HepG2 (cell line): ENCODE data around the gene C3orf22. TPM values are rescaled to one million over a fixed set of nuclear protein-coding genes. Genes with fewer than 3 reads are reported as not detected.

Source experiments
- ATAC-seq: fragments of 200-7000 bp; cut with Tn5 transposase; 3 replicates; pipeline ENCODE4 v1.9.1; 2020; ENCODE audit warnings: mild to moderate bottlenecking, moderate library complexity
- BruUV-seq: library from RNA; stranded (reverse); fragments of 400-500 nt; replicated peaks from 2 replicates; lab custom pipeline; 2021; lab: Mats Ljungman, UMichigan
- CTCF ChIA-PET: fragments of 300-600 bp; formaldehyde crosslinking; extraction: SDS; loops from one replicate; lab custom pipeline; 2021; ENCODE audit warnings: low total read pairs, inconsistent platforms, low intra/inter-chr PET ratio; lab: Yijun Ruan, JAX
- POLR2A ChIA-PET: fragments of 350-600 bp; sonication (Branson Sonifier 250); formaldehyde crosslinking; loops from one replicate; lab custom pipeline; 2020; ENCODE audit warnings: antibody characterized with exemption, inconsistent platforms; lab: Yijun Ruan, JAX
- DNase-seq: peaks from one replicate; pipeline ENCODE4 v3.0.0-alpha.2; 2015; ENCODE audit warnings: low spot score
- FAIRE-seq: peaks from 3 replicates; lab custom pipeline; 2011; peaks lifted over from hg19 to GRCh38; lab: Jason Lieb, UNC
- H2AFZ ChIP-seq: one replicate; pipeline ENCODE4 v1.6.1; 2011; ENCODE audit warnings: low read length, inconsistent platforms
- H3K27ac ChIP-seq: fragments of 300-600 bp; 3 replicates; pipeline ENCODE4 v1.8.0; 2011; ENCODE audit warnings: mixed run types, mild to moderate bottlenecking, mixed read lengths, low read length, inconsistent platforms; ENCODE audit not compliant: insufficient read depth; ENCODE audit errors: extremely low read length
- H3K27me3 ChIP-seq, 2 experiments: fragments of 200-600 bp in 1 of 2; 2 replicates in 1 of 2; 3 replicates in 1 of 2; pipeline versions ENCODE4 v1.6.0 to v1.8.0; 2011; ENCODE audit warnings: low read length in 2 of 2, mild to moderate bottlenecking in 2 of 2, moderate library complexity in 2 of 2, inconsistent platforms in 1 of 2; ENCODE audit not compliant: insufficient read depth in 2 of 2, control insufficient read depth in 1 of 2
- H3K36me3 ChIP-seq, 2 experiments: fragments of 200-600 bp in 1 of 2; replicated peaks in 1 of 2; 2 replicates in 1 of 2; 3 replicates in 1 of 2; pipeline versions ENCODE4 v1.5.1 to v1.8.0; 2011; ENCODE audit warnings: low read length in 2 of 2, inconsistent platforms in 1 of 2; ENCODE audit not compliant: insufficient read depth in 2 of 2, control insufficient read depth in 1 of 2
- H3K4me1 ChIP-seq: 2 replicates; pipeline ENCODE4 v1.5.1; 2012; ENCODE audit warnings: low read length, inconsistent platforms; ENCODE audit not compliant: insufficient read depth
- H3K4me2 ChIP-seq: 2 replicates; pipeline ENCODE4 v1.6.0; 2011; ENCODE audit warnings: low read depth, low read length, inconsistent platforms
- H3K4me3 ChIP-seq, 3 experiments: fragments of 200-600 bp in 1 of 3; sonication (generic), shearing (Covaris generic) in 1 of 3; replicated peaks in 1 of 3; 2 replicates each; pipeline ENCODE4 v1.5.1; 2011 to 2016; ENCODE audit warnings: low read length in 3 of 3, inconsistent platforms in 2 of 3, low read depth in 2 of 3, mild to moderate bottlenecking in 2 of 3, control low read depth in 1 of 3, mixed read lengths in 1 of 3; ENCODE audit not compliant: insufficient read depth in 1 of 3
- H3K79me2 ChIP-seq: one replicate; pipeline ENCODE4 v1.6.1; 2011; ENCODE audit warnings: low read length, inconsistent platforms; ENCODE audit not compliant: insufficient read depth
- H3K9ac ChIP-seq: 2 replicates; pipeline ENCODE4 v1.6.0; 2011; ENCODE audit warnings: mild to moderate bottlenecking, low read depth, low read length, inconsistent platforms; ENCODE audit not compliant: insufficient read depth
- H3K9me3 ChIP-seq: 2 replicates; pipeline ENCODE4 v1.5.1; 2012; ENCODE audit warnings: mild to moderate bottlenecking, low read length
- H4K20me1 ChIP-seq: 2 replicates; pipeline ENCODE4 v1.6.0; 2011; ENCODE audit warnings: inconsistent platforms, mild to moderate bottlenecking, low read length, moderate library complexity; ENCODE audit not compliant: insufficient read depth
- AFF4 ChIP-seq: sonication (generic); formaldehyde crosslinking; IDR thresholded peaks from 2 replicates; pipeline ENCODE4 v1.4.0; 2020; ENCODE audit warnings: missing genetic modification reagents
- ATM ChIP-seq: fragments of 450-650 bp; IDR thresholded peaks from 2 replicates; pipeline ENCODE4 v1.7.1; 2017; ENCODE audit warnings: mild to moderate bottlenecking, borderline replicate concordance
- CEBPG ChIP-seq: IDR thresholded peaks from 2 replicates; pipeline ENCODE4 v1.6.1; 2016
- EEA1 ChIP-seq: sonication (generic); formaldehyde crosslinking; IDR thresholded peaks from 2 replicates; pipeline ENCODE4 v1.5.1; 2020; ENCODE audit warnings: mild to moderate bottlenecking, missing genetic modification reagents, borderline replicate concordance
- HNRNPH1 ChIP-seq: fragments of 200-400 bp; formaldehyde crosslinking; optimal IDR thresholded peaks from 2 replicates; pipeline ENCODE3; 2017; ENCODE audit warnings: mild to moderate bottlenecking, low read depth, low read length
- HOXA5 ChIP-seq: sonication (generic); formaldehyde crosslinking; IDR thresholded peaks from 2 replicates; pipeline ENCODE4 v1.4.0; 2020; ENCODE audit warnings: missing genetic modification reagents
- ZFP62 ChIP-seq: sonication (generic); formaldehyde crosslinking; IDR thresholded peaks from 2 replicates; pipeline ENCODE4 v1.4.0; 2020; ENCODE audit warnings: missing genetic modification reagents
- ZNF230 ChIP-seq: sonication (generic); formaldehyde crosslinking; IDR thresholded peaks from 2 replicates; pipeline ENCODE4 v1.4.0; 2020; ENCODE audit warnings: mild to moderate bottlenecking, missing genetic modification reagents
- ZNF562 ChIP-seq: sonication (generic); formaldehyde crosslinking; IDR thresholded peaks from 2 replicates; pipeline ENCODE4 v1.8.0; 2022; ENCODE audit warnings: missing genetic modification reagents, borderline replicate concordance
- ZNF674 ChIP-seq: sonication (generic); formaldehyde crosslinking; IDR thresholded peaks from 2 replicates; pipeline ENCODE4 v1.5.0; 2020; ENCODE audit warnings: low read depth, mild to moderate bottlenecking, missing genetic modification reagents
- WGBS: methylation state at CpG from one replicate; pipeline ENCODE4 v1.1.6; 2017; ENCODE audit warnings: low lambda C conversion rate; 5-methylcytosine and 5-hydroxymethylcytosine counted together
- in situ Hi-C: cut with HindIII; loops from 2 replicates; pipeline ENCODE4 v1.10.0; 2017; ENCODE audit warnings: low pct_unique_long_range_greater_than_20kb; ENCODE audit not compliant: extremely low pct_ligation_motif_present
- intact Hi-C: fragments of 100-400 bp; cut with micrococcal nuclease; formaldehyde crosslinking; loops from one replicate; pipeline ENCODE4 v1.10.0; 2022; ENCODE audit not compliant: unreplicated experiment
- polyA plus RNA-seq, 8 experiments: library from polyadenylated mRNA; depleted of rRNA in 3 of 8; stranded (reverse) in 7 of 8; unstranded in 1 of 8; fragments of >200 nt; fragmentation: Illumina TruSeq in 4 of 8; extraction: Trizol in 4 of 8; gene quantifications; 2 replicates each; pipeline versions ENCODE4 v1.2.1 to v1.2.3, GENCODE V29; 2011 to 2016; ENCODE audit warnings: low read depth in 4 of 8, missing spikeins in 1 of 8, mixed read lengths in 1 of 8; ENCODE audit not compliant: insufficient read depth in 1 of 8
- total RNA-seq, 5 experiments: library from RNA; depleted of rRNA; stranded (reverse); fragments of >200 nt; fragmentation: Illumina TruSeq; extraction: Trizol; gene quantifications; 2 replicates each; pipeline ENCODE4 v1.2.3, GENCODE V29; 2016; ENCODE audit warnings: low read depth in 1 of 5
- TF ChIP-seq, protein P1 (sequence below): sonication (generic); formaldehyde crosslinking; IDR thresholded peaks from 2 replicates; pipeline ENCODE4 v1.8.1; 2023; ENCODE audit warnings: mild to moderate bottlenecking, inconsistent platforms, moderate library complexity, missing genetic modification reagents, borderline replicate concordance

C3orf22 gene
- total and polyA plus RNA-seq, 2 of the 13 experiments (the other 11 are each of a cell fraction or from before 2014, with no cell fraction given): not detected

DNA sequence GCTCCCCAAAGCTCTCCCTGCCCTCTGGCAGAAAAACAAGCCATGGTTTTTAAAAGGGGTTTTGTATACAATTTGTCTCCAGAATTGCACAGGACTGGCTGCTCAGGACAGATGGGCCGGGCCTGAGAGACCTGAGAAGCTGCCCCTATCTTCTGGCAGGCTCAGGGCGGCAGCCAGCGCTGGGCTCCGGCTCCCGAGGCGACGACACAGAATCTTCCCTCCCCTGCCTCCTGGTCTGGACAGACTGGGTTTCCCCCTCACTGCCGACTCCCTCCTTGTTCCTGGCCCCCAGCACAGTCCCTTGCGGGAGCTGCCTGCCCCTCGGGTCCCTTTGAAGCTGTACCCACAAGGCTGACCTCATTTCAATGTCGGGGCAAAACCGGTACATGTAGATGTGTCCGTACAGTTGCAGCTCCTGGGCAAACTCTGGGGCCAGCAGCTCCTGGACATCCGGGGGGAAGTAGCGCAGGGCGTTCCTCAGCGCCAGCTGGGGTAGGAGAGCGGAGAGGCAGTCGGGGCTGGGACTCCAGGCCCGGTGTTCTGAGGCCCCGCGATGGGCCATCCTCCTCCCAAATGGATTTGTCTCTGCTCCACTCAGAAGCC is 48.3 kb downstream of the C3orf22 start:
- in situ Hi-C loops: no loop called here
- BruUV-seq: no TSS peak
- 43% methylated on average over 4 of the region's 22 CpGs for WGBS
- intact Hi-C loops: no loop called here
- Histone ChIP-seq H3K4me2 (no peak overlapping the region), H2AFZ (no peak overlapping the region), H3K9ac (no peak overlapping the region), H3K27me3 (peaks cover 0 to 3% of the 10 kb centered on the region in 2 experiments; a peak in 1 of 5 replicates), H3K4me3 (no peak overlapping the region), H3K27ac (no peak overlapping the region), H3K9me3 (no peaks in the 10 kb centered on the region), H3K4me1 (peaks cover 8% of the 10 kb centered on the region; the same call in 1 of the 2 replicates), H4K20me1 (no peaks in the 10 kb centered on the region), H3K79me2 (no peaks in the 10 kb centered on the region), H3K36me3 (no peaks in the 10 kb centered on the region)
- peak; percentile 15 for ATAC-seq
- no peak for FAIRE-seq
- ChIA-PET POLR2A (interaction anchor here (1.3 kb wide), 1 partner anchor 8 kb away, joined by 3 read pairs; no protein-coding TSS in a partner anchor), CTCF (no interaction called here)
- DNase-seq: no peak
- TF ChIP-seq EEA1 (CRISPR knock-in tag): no peak
- TF ChIP-seq CEBPG (CRISPR knock-in tag): no peak
- TF ChIP-seq ZNF562 (CRISPR knock-in tag): no peak
- TF ChIP-seq HNRNPH1: no peak
- no peak for TF ChIP-seq ZFP62 (CRISPR knock-in tag)
- no peak for TF ChIP-seq ATM
- no peak for TF ChIP-seq ZNF230
- TF ChIP-seq, protein P1, sequence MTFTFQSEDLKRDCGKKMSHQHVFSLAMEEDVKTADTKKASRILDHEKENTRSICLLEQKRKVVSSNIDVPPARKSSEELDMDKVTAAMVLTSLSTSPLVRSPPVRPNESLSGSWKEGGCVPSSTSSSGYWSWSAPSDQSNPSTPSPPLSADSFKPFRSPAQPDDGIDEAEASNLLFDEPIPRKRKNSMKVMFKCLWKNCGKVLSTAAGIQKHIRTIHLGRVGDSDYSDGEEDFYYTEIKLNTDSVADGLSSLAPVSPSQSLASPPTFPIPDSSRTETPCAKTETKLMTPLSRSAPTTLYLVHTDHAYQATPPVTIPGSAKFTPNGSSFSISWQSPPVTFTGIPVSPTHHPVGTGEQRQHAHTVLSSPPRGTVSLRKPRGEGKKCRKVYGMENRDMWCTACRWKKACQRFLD (CRISPR knock-in tag): no peak
- TF ChIP-seq AFF4 (CRISPR knock-in tag): no peak
- no peak for TF ChIP-seq HOXA5 (CRISPR knock-in tag)
- TF ChIP-seq ZNF674 (CRISPR knock-in tag): no peak
